ENCODE data around the gene PIK3R6. TPM values are rescaled to one million over a fixed set of nuclear protein-coding genes. Genes with fewer than 3 reads are reported as not detected.
"Not testable (repeated sequence)": the region's sequence is repeated elsewhere in the genome, so short reads cannot be mapped to it uniquely, and the experiment has no call there.

The PIK3R6 gene
- total RNA-seq, 1 experiment from 2014 or later = not detected

DNA sequence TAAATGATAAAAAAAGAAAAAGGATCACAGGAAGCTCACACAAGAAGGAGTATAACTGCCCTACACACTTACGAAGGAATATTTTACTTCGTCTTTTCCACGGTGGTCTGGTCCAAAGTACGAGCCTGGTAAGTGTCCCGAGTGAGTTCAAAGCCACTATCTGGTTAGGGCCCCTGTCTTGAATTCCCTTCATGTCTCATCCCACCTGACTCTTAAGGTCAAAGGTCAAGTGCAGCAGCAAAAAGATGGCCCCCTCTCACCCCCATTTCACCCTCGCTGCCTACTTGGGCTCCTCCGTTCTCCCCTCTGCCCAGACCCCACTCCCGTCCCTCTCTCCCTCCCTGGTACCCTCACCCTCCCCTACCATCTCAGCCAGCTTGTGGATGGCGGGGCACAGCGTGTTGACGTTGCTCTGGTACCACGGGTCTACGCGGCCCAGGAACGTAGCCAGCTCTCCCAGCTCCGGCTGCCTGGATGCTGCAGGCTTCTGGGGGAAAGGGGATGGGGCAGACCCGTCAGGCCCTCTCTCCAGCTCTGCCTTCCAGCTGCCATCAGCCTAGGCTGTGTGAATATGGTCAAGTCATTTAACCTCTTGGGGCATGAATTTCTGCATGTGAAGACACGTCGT lies 40.6 kb downstream of the PIK3R6 start:
- Histone ChIP-seq H3K9me3 (replicated peaks) (peaks cover 9% of the 10 kb centered on the region), H3K27me3 (replicated peaks) (no peaks in the 10 kb centered on the region), H3K4me1 (replicated peaks) (no peaks in the 10 kb centered on the region), H3K27ac (no peak overlapping the region), H3K4me3 (no peak overlapping the region), H3K36me3 (no peaks in the 10 kb centered on the region)
- no peak for DNase-seq (ENCODE audit: low read depth in 1 of 2, low spot score in 2 of 2)

DNA sequence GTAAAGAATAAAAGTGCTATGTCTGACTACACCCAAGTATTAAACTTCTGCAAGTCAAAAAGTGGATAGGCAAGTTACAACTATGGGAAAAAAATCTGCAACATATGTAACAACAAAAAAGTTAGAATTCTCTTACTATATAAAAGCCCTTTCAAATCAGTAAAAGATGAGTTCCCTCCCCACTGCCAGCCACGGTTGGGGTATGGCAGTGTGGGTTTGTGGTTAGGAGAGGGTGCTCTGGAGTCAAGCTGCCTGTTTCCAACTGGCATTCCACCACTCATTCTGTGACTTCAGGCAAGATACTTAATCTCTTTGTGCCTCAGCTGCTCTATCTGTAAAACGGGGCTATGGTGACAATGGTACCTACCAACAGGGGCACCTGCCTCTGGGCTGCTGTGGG lies 41.7 kb downstream of the PIK3R6 start:
- peaks cover 9% of the 10 kb centered on the region for H3K9me3 ChIP-seq (replicated peaks)
- H3K4me3 ChIP-seq = no peak overlapping the region
- DNase-seq (ENCODE audit: low read depth in 1 of 2, low spot score in 2 of 2) = no peak
- no peaks in the 10 kb centered on the region for H3K4me1 ChIP-seq (replicated peaks)
- no peaks in the 10 kb centered on the region for H3K36me3 ChIP-seq
- H3K27ac ChIP-seq = no peak overlapping the region
- no peaks in the 10 kb centered on the region for H3K27me3 ChIP-seq (replicated peaks)

DNA sequence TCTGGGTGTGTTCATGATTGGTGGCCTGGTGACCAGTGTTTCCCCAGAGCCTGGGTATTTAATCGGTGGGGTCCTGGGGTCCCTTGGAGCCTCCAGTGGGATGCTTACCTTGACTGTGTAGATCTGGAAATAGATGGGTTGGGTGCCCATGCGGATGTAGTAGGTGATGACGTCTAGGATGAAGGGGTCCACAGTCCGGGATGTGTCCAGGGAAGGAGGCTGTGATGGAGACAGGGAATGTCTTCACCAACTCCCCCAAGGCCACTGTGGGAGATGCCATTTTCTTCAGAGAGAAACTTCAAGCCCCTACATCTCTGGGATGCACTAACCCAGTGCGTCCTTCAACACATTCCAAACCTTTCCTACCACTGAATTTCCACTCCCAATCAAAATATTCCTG lies 44.2 kb downstream of the PIK3R6 start:
- Histone ChIP-seq H3K27me3 (replicated peaks) (no peaks in the 10 kb centered on the region), H3K4me3 (no peak overlapping the region), H3K27ac (no peak overlapping the region), H3K9me3 (replicated peaks) (peaks cover 9% of the 10 kb centered on the region), H3K36me3 (no peaks in the 10 kb centered on the region), H3K4me1 (replicated peaks) (no peaks in the 10 kb centered on the region)
- DNase-seq (ENCODE audit: low read depth in 1 of 2, low spot score in 2 of 2) = no peak

DNA sequence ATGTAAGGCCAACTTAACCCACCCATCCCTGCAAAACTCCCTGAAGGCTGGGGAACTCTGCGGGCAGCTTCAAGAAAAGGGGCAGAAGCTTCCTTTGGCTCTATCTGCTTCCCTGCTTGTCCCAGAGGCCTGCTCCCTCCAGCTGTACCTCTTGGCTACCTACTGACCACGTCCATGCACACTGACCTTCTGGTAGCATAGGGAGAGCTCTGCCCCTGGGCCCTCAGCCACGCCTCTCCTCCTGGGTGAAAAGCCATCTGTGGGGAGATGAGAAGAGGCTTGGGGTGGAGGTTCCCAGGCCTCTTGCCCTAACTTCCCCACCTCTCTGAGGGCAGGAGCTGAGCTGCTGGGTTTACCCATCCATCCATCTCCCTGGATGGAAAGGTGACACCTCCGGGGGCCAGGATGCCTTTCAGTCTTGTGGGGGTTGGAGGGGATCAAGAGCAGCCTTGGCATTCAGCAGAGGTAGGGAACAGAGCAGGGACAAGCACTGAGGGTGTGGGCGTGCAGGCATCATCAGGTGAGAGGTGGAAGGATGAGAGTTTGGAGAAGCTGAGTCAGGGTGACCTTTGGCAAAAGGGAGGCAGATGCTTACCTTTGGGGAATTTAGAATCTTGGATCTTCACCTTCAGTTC lies 45.0 kb downstream of the PIK3R6 start:
- no peaks in the 10 kb centered on the region for H3K27me3 ChIP-seq (replicated peaks)
- H3K36me3 ChIP-seq = no peaks in the 10 kb centered on the region
- no peaks in the 10 kb centered on the region for H3K4me1 ChIP-seq (replicated peaks)
- DNase-seq (ENCODE audit: low read depth in 1 of 2, low spot score in 2 of 2) = no peak
- peaks cover 9% of the 10 kb centered on the region for H3K9me3 ChIP-seq (replicated peaks)
- no peak overlapping the region for H3K4me3 ChIP-seq
- no peak overlapping the region for H3K27ac ChIP-seq

DNA sequence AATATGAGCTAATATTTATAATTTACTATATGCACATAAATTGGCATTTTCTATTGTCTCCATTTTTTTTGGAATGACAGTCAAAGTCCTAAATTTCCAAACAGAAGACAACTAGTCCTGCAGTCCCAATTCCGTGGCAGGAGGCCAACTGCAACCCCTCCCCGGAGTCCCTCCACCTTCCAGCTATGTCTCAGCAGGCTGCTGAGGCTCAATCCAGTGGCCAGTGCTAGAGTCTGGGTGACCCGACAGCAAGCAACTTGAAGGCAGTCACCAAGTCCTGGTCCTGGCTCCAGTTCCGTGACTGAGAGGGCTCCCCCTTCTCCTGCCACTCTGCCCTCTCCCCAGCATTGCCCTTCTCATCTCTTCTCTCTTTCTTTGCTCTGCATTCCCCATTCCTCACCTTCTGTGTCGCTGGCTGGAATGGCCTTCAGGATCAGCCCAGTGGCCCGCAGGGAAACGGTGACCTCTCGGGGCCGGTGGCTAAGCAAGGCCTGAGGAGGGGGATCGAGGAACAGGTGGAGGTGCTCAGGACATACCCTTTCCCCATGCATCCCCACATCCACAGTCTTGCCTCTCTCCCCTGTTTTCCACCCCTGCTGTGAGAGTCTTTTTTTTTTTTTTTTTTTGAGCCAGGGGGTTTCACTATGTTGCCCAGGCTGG lies 45.9 kb downstream of the PIK3R6 start:
- no peak for DNase-seq (ENCODE audit: low read depth in 1 of 2, low spot score in 2 of 2)
- H3K9me3 ChIP-seq (replicated peaks) = peaks cover 9% of the 10 kb centered on the region

DNA sequence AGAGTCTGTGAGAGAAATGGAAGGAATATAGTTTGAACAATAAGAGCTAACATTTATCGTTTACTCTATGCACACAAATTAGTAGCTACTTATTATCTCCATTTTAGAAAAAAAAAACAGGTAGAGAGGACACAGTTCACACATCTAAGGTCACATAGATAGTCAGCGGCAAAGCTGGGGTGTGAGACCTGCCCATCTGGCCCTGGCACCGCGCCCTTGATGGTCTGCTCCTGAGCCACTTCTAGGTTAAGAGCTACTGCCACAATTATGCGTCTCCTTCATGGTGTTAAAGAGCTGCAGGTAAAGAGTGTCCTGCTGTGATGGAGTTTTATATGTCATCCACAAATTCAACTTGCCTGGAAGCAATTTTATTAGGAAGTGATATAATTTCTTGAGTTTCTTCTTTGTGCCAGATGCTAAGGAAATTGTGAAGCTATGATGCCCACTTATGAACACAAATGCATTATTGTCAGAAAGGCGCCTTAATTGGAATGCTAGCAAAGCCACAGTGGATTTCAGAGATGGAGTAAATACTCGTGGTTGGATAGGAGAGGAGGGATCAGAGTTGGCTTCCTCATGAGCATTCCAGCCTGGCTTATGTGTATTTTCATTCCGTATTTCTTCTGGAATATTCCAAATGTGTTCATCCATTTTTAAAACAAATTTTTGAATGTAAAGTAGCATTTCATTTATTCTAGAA lies 47.0 kb downstream of the PIK3R6 start:
- Histone ChIP-seq H3K9me3 (replicated peaks) (peaks cover 9% of the 10 kb centered on the region), H3K4me3 (no peak overlapping the region), H3K27ac (no peak overlapping the region), H3K27me3 (replicated peaks) (no peaks in the 10 kb centered on the region), H3K4me1 (replicated peaks) (no peaks in the 10 kb centered on the region), H3K36me3 (no peaks in the 10 kb centered on the region)
- no peak for DNase-seq (ENCODE audit: low read depth in 1 of 2, low spot score in 2 of 2)

More for the DNA sequence above, 45.9 kb downstream of the PIK3R6 start:
- Histone ChIP-seq H3K27ac (no peak overlapping the region), H3K27me3 (replicated peaks) (no peaks in the 10 kb centered on the region), H3K36me3 (no peaks in the 10 kb centered on the region), H3K4me1 (replicated peaks) (no peaks in the 10 kb centered on the region), H3K4me3 (no peak overlapping the region)

GRCh38 chr17:8818654-8819330 lies 48.7 kb downstream of the PIK3R6 start:
- H3K27ac ChIP-seq = no peak overlapping the region
- no peak overlapping the region for H3K4me3 ChIP-seq
- H3K4me1 ChIP-seq (replicated peaks) = no peaks in the 10 kb centered on the region
- no peaks in the 10 kb centered on the region; the same call in 1 of the 2 replicates for H3K9me3 ChIP-seq (replicated peaks)
- no peak for DNase-seq (ENCODE audit: low read depth in 1 of 2, low spot score in 2 of 2)
- H3K36me3 ChIP-seq = no peaks in the 10 kb centered on the region
- H3K27me3 ChIP-seq (replicated peaks) = 0 out of 2 replicates have a peak, but pooled peaks cover 3% of the 10 kb centered on the region

DNA sequence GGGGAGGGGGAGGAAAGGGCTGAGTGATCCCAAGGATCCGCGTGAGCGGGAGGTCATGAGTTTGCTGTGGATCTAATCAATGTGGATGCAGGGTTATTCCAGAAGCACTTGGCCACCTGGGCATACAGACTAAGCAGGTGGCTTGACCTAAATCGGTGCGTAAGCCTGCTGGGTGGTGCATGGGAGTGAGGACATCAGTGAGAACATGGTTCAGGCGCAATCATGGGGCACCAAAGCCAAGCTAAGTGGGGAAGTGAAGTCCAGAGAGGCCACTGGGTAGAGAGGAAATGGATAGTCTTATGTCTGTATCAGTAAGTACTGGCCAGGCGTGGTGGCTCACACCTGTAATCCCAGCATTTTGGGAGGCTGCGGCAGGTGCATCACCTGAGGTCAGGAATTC lies 49.4 kb downstream of the PIK3R6 start:
- DNase-seq (ENCODE audit: low read depth in 1 of 2, low spot score in 2 of 2) = no peak

GRCh38 chr17:8806926-8807550 lies 60.4 kb downstream of the PIK3R6 start:
- Histone ChIP-seq H3K4me3 (no peak overlapping the region), H3K27me3 (replicated peaks) (no peaks in the 10 kb centered on the region), H3K36me3 (no peaks in the 10 kb centered on the region), H3K4me1 (replicated peaks) (no peaks in the 10 kb centered on the region), H3K9me3 (replicated peaks) (0 out of 2 replicates have a peak, but pooled peaks cover 2% of the 10 kb centered on the region), H3K27ac (no peak overlapping the region)
- DNase-seq (ENCODE audit: low read depth in 1 of 2, low spot score in 2 of 2) = no peak

More for the DNA sequence above, 49.4 kb downstream of the PIK3R6 start:
- Histone ChIP-seq H3K4me1 (replicated peaks) (no peaks in the 10 kb centered on the region), H3K36me3 (no peaks in the 10 kb centered on the region), H3K4me3 (no peak overlapping the region), H3K27ac (no peak overlapping the region), H3K9me3 (replicated peaks) (no peaks in the 10 kb centered on the region), H3K27me3 (replicated peaks) (0 out of 2 replicates have a peak, but pooled peaks cover 3% of the 10 kb centered on the region)

- no peaks in the 10 kb centered on the region for H3K36me3 ChIP-seq
- no peak for DNase-seq (ENCODE audit: low read depth in 1 of 2, low spot score in 2 of 2)
- no peaks in the 10 kb centered on the region for H3K4me1 ChIP-seq (replicated peaks)
- H3K27me3 ChIP-seq (replicated peaks) = no peaks in the 10 kb centered on the region
- H3K27ac ChIP-seq = no peak overlapping the region
- H3K4me3 ChIP-seq = no peak overlapping the region
- H3K9me3 ChIP-seq (replicated peaks) = 0 out of 2 replicates have a peak, but pooled peaks cover 2% of the 10 kb centered on the region
Measured at GRCh38 chr17:8806253-8806925, 61.1 kb downstream of the PIK3R6 start.

DNA sequence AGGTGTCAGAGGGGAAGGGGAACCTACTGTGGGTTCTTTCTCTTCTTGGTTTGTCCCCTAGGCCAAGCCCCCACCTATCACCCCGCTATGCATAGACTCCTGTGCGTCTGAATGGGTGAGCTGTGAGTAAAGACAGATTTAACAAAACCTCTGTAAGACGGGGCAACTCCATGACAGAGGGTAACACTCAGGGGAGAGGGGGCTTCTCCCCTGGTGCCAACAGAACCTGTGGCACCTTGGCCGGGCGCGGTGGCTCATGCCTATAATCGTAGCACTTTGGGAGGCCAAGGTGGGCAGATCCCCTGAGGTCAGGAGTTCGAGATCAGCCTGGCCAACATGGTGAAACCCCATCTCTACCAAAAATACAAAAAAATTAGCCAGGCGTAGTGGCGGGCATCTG lies 62.1 kb downstream of the PIK3R6 start:
- H3K36me3 ChIP-seq; H3K4me3 ChIP-seq; H3K4me1 ChIP-seq (replicated peaks); DNase-seq (ENCODE audit: low read depth in 1 of 2, low spot score in 2 of 2); H3K27ac ChIP-seq; H3K27me3 ChIP-seq (replicated peaks); H3K9me3 ChIP-seq (replicated peaks): not testable (repeated sequence)

GRCh38 chr17:8803531-8804420 lies 63.7 kb downstream of the PIK3R6 start:
- Histone ChIP-seq H3K9me3 (replicated peaks) (0 out of 2 replicates have a peak, but pooled peaks cover 2% of the 10 kb centered on the region), H3K4me3 (no peak overlapping the region), H3K27me3 (replicated peaks) (no peaks in the 10 kb centered on the region), H3K4me1 (replicated peaks) (no peaks in the 10 kb centered on the region), H3K36me3 (no peaks in the 10 kb centered on the region), H3K27ac (no peak overlapping the region)
- no peak for DNase-seq (ENCODE audit: low read depth in 1 of 2, low spot score in 2 of 2)
